Measurements from ENCODE around the gene HMCN1.
"Not testable (repeated sequence)": the region's sequence is repeated elsewhere in the genome, so short reads cannot be mapped to it uniquely, and the experiment has no call there.

HMCN1 gene

GRCh38 chr1:185792040-185792439 lies 57.8 kb downstream of the HMCN1 start:
- no peaks in the 10 kb centered on the region for H3K27me3 ChIP-seq (ENCODE audit: insufficient read depth, poor library complexity, severe bottlenecking)
- ATAC-seq (ENCODE audit: low read depth) (no peak), DNase-seq (ENCODE audit: low spot score) (no peak)
- H3K9me3 ChIP-seq (ENCODE audit: severe bottlenecking) = peaks cover 3% of the 10 kb centered on the region
- H3K4me1 ChIP-seq (ENCODE audit: insufficient read depth, poor library complexity, severe bottlenecking) = no peaks in the 10 kb centered on the region
- TF ChIP-seq, protein P1, sequence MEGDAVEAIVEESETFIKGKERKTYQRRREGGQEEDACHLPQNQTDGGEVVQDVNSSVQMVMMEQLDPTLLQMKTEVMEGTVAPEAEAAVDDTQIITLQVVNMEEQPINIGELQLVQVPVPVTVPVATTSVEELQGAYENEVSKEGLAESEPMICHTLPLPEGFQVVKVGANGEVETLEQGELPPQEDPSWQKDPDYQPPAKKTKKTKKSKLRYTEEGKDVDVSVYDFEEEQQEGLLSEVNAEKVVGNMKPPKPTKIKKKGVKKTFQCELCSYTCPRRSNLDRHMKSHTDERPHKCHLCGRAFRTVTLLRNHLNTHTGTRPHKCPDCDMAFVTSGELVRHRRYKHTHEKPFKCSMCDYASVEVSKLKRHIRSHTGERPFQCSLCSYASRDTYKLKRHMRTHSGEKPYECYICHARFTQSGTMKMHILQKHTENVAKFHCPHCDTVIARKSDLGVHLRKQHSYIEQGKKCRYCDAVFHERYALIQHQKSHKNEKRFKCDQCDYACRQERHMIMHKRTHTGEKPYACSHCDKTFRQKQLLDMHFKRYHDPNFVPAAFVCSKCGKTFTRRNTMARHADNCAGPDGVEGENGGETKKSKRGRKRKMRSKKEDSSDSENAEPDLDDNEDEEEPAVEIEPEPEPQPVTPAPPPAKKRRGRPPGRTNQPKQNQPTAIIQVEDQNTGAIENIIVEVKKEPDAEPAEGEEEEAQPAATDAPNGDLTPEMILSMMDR (IDR thresholded peaks at IDR 0.05; ENCODE audit: poor library complexity, severe bottlenecking) = no peak
- H3K4me3 ChIP-seq (ENCODE audit: severe bottlenecking) = no peak overlapping the region
- no peak overlapping the region for H3K27ac ChIP-seq (ENCODE audit: poor library complexity, severe bottlenecking)
- no peaks in the 10 kb centered on the region for H3K36me3 ChIP-seq (ENCODE audit: low read depth)

DNA sequence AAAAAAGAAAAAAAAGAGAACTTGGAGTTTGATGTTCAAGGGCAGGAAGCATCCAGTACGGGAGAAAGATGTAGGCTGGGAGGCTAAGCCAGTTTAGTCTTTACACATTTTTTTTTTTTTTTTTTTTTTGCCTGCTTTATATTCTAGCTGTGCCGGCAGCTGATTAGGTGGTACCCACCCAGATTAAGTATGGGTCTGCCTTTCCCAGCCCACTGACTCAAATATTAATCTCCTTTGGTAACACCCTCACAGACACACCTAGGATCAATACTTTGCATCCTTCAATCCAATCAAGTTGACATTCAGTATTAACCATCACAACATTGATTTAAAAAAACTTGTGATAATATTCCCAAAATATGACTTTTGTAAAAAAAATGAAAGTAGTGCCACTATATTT lies 60.3 kb downstream of the HMCN1 start:
- H3K4me1 ChIP-seq (ENCODE audit: insufficient read depth, poor library complexity, severe bottlenecking); H3K36me3 ChIP-seq (ENCODE audit: low read depth); DNase-seq (ENCODE audit: low spot score); H3K27ac ChIP-seq (ENCODE audit: poor library complexity, severe bottlenecking); H3K27me3 ChIP-seq (ENCODE audit: insufficient read depth, poor library complexity, severe bottlenecking); H3K9me3 ChIP-seq (ENCODE audit: severe bottlenecking); H3K4me3 ChIP-seq (ENCODE audit: severe bottlenecking); ATAC-seq (ENCODE audit: low read depth): not testable (repeated sequence)

DNA sequence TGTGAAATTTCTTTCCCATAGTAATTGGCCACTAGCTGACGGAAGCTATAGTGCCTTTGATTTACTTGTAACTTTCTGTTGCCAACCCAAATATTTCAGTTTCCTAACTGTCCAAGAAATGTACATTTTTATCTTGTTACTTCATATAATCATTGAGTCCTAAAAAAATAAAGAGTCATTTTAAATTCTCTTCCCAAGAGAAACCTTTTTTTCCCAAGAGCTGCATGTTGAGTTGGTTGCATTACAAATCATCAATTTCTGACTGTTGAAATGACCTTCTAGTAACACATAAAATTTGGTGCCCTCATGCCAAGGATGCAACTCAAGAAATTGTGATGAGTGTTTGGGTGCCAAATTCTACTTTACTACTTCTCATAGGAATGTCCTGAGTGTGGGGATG lies 61.0 kb downstream of the HMCN1 start:
- no peak for DNase-seq (ENCODE audit: low spot score)
- Histone ChIP-seq H3K4me3 (ENCODE audit: severe bottlenecking) (no peak overlapping the region), H3K36me3 (ENCODE audit: low read depth) (no peaks in the 10 kb centered on the region), H3K9me3 (ENCODE audit: severe bottlenecking) (peaks cover 2% of the 10 kb centered on the region), H3K27ac (ENCODE audit: poor library complexity, severe bottlenecking) (no peak overlapping the region), H3K4me1 (ENCODE audit: insufficient read depth, poor library complexity, severe bottlenecking) (no peaks in the 10 kb centered on the region), H3K27me3 (ENCODE audit: insufficient read depth, poor library complexity, severe bottlenecking) (no peaks in the 10 kb centered on the region)
- ATAC-seq (ENCODE audit: low read depth) = no peak
- TF ChIP-seq, protein P1 (IDR thresholded peaks at IDR 0.05; ENCODE audit: poor library complexity, severe bottlenecking) = no peak

DNA sequence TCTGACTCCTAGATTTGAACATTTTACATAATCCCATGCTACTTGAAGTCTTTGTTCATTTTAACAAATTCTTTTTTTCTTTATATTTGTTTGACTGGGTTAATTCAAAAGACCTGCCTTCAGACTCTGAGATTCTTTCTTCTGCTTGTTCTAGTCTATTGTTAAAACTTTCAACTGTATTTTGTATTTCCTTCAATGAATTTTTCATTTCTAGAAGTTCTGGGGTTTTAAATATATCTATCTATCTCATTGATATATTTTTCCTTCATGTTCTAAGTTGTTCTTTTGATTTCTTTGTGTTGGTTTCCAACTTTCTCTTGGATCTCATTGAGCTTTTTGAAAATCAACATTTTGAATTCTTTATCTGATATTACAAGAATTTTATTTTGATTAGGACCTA lies 64.3 kb downstream of the HMCN1 start:
- no peaks in the 10 kb centered on the region for H3K27me3 ChIP-seq (ENCODE audit: insufficient read depth, poor library complexity, severe bottlenecking)
- no peak overlapping the region for H3K27ac ChIP-seq (ENCODE audit: poor library complexity, severe bottlenecking)
- H3K4me1 ChIP-seq (ENCODE audit: insufficient read depth, poor library complexity, severe bottlenecking) = no peaks in the 10 kb centered on the region
- H3K4me3 ChIP-seq (ENCODE audit: severe bottlenecking) = no peak overlapping the region
- TF ChIP-seq, protein P1 (IDR thresholded peaks at IDR 0.05; ENCODE audit: poor library complexity, severe bottlenecking) = no peak
- peaks cover 2% of the 10 kb centered on the region for H3K9me3 ChIP-seq (ENCODE audit: severe bottlenecking)
- ATAC-seq (ENCODE audit: low read depth) (no peak), DNase-seq (ENCODE audit: low spot score) (no peak)
- no peaks in the 10 kb centered on the region for H3K36me3 ChIP-seq (ENCODE audit: low read depth)

GRCh38 chr1:185803241-185803640 lies 69.0 kb downstream of the HMCN1 start:
- H3K27ac ChIP-seq (ENCODE audit: poor library complexity, severe bottlenecking) = no peak overlapping the region
- ATAC-seq (ENCODE audit: low read depth) (no peak), DNase-seq (ENCODE audit: low spot score) (no peak)
- H3K9me3 ChIP-seq (ENCODE audit: severe bottlenecking) = peaks cover 2% of the 10 kb centered on the region
- H3K27me3 ChIP-seq (ENCODE audit: insufficient read depth, poor library complexity, severe bottlenecking) = no peaks in the 10 kb centered on the region
- H3K4me1 ChIP-seq (ENCODE audit: insufficient read depth, poor library complexity, severe bottlenecking) = no peaks in the 10 kb centered on the region
- TF ChIP-seq, protein P1 (IDR thresholded peaks at IDR 0.05; ENCODE audit: poor library complexity, severe bottlenecking) = no peak
- H3K4me3 ChIP-seq (ENCODE audit: severe bottlenecking) = no peak overlapping the region
- H3K36me3 ChIP-seq (ENCODE audit: low read depth) = no peaks in the 10 kb centered on the region

Measured in RWPE2 (cell line).